HepG2 (cell line): ENCODE data around the gene PLEKHA5. TPM values are rescaled to one million over a fixed set of nuclear protein-coding genes. Genes with fewer than 3 reads are reported as not detected.
A peak's percentile ranks its signal among the peaks of the same experiment; 100 is the strongest.

ENCODE experiments used
- AHR ChIP-seq: IDR thresholded peaks from 2 replicates; pipeline ENCODE4 v1.6.1; 2018; ENCODE audit warnings: missing genetic modification reagents, missing compliant biosample characterization
- NCOA1 ChIP-seq: sonication (generic); formaldehyde crosslinking; IDR thresholded peaks from 2 replicates; pipeline ENCODE4 v1.9.0; 2021; ENCODE audit warnings: missing genetic modification reagents
- SNAI1 ChIP-seq: sonication (generic); formaldehyde crosslinking; IDR thresholded peaks from 2 replicates; pipeline ENCODE4 v1.5.0; 2020; ENCODE audit warnings: mild to moderate bottlenecking, missing genetic modification reagents, borderline replicate concordance
- STAG1 ChIP-seq: sonication (generic); formaldehyde crosslinking; IDR thresholded peaks from 2 replicates; pipeline ENCODE4 v1.4.0; 2020; ENCODE audit warnings: missing genetic modification reagents
- SUZ12 ChIP-seq: fragments of 150-350 bp; IDR thresholded peaks from 2 replicates; pipeline ENCODE4 v1.6.1; 2014; ENCODE audit warnings: low read depth, low read length
- TBL1XR1 ChIP-seq: fragments of 150-350 bp; IDR thresholded peaks from 2 replicates; pipeline ENCODE4 v1.6.1; 2014; ENCODE audit warnings: borderline replicate concordance, low read length; ENCODE audit not compliant: partially characterized antibody
- ZNF572 ChIP-seq: sonication (generic); formaldehyde crosslinking; IDR thresholded peaks from 2 replicates; pipeline ENCODE4 v1.5.1; 2020; ENCODE audit warnings: mild to moderate bottlenecking, missing genetic modification reagents
- ZSCAN29 ChIP-seq: sonication (generic); formaldehyde crosslinking; conservative IDR thresholded peaks from 2 replicates; pipeline ENCODE4 v1.4.0; 2020; ENCODE audit warnings: mild to moderate bottlenecking, missing genetic modification reagents
- polyA plus RNA-seq, 8 experiments: library from polyadenylated mRNA; depleted of rRNA in 3 of 8; stranded (reverse) in 7 of 8; unstranded in 1 of 8; fragments of >200 nt; fragmentation: Illumina TruSeq in 4 of 8; extraction: Trizol in 4 of 8; gene quantifications; 2 replicates each; pipeline versions ENCODE4 v1.2.1 to v1.2.3, GENCODE V29; 2011 to 2016; ENCODE audit warnings: low read depth in 4 of 8, missing spikeins in 1 of 8, mixed read lengths in 1 of 8; ENCODE audit not compliant: insufficient read depth in 1 of 8
- total RNA-seq, 5 experiments: library from RNA; depleted of rRNA; stranded (reverse); fragments of >200 nt; fragmentation: Illumina TruSeq; extraction: Trizol; gene quantifications; 2 replicates each; pipeline ENCODE4 v1.2.3, GENCODE V29; 2016; ENCODE audit warnings: low read depth in 1 of 5
- TF ChIP-seq, protein P1 (sequence below): IDR thresholded peaks from 2 replicates; pipeline ENCODE4 v1.6.1; 2016; ENCODE audit warnings: low read depth, borderline replicate concordance
- TF ChIP-seq, protein P2 (sequence below): sonication (generic); formaldehyde crosslinking; IDR thresholded peaks from 2 replicates; pipeline ENCODE4 v1.8.0; 2022; ENCODE audit warnings: low read depth, missing genetic modification reagents
- TF ChIP-seq, protein P3 (sequence below): sonication (generic); formaldehyde crosslinking; IDR thresholded peaks from 2 replicates; pipeline ENCODE4 v1.5.1; 2020; ENCODE audit warnings: mild to moderate bottlenecking, missing genetic modification reagents, moderate library complexity
- TF ChIP-seq, protein P4 (sequence below): sonication (generic); formaldehyde crosslinking; IDR thresholded peaks from 2 replicates; pipeline ENCODE4 v1.4.0; 2020; ENCODE audit warnings: low read depth, mild to moderate bottlenecking, missing genetic modification reagents
- TF ChIP-seq, protein P5 (sequence below): sonication (generic); formaldehyde crosslinking; conservative IDR thresholded peaks from 2 replicates; pipeline ENCODE4 v1.4.0; 2020; ENCODE audit warnings: missing genetic modification reagents
- TF ChIP-seq, protein P6 (sequence below): sonication (generic); IDR thresholded peaks from 2 replicates; pipeline ENCODE4 v1.6.1; 2016; ENCODE audit warnings: low read depth, borderline replicate concordance
- TF ChIP-seq, protein P7 (sequence below): sonication (generic); formaldehyde crosslinking; IDR thresholded peaks from 2 replicates; pipeline ENCODE4 v1.4.0; 2020; ENCODE audit warnings: missing genetic modification reagents, mild to moderate bottlenecking, borderline replicate concordance

The PLEKHA5 gene
- total and polyA plus RNA-seq, 2 of the 13 experiments (the other 11 are each of a cell fraction or from before 2014, with no cell fraction given), result 4.2 to 15.4 TPM

DNA sequence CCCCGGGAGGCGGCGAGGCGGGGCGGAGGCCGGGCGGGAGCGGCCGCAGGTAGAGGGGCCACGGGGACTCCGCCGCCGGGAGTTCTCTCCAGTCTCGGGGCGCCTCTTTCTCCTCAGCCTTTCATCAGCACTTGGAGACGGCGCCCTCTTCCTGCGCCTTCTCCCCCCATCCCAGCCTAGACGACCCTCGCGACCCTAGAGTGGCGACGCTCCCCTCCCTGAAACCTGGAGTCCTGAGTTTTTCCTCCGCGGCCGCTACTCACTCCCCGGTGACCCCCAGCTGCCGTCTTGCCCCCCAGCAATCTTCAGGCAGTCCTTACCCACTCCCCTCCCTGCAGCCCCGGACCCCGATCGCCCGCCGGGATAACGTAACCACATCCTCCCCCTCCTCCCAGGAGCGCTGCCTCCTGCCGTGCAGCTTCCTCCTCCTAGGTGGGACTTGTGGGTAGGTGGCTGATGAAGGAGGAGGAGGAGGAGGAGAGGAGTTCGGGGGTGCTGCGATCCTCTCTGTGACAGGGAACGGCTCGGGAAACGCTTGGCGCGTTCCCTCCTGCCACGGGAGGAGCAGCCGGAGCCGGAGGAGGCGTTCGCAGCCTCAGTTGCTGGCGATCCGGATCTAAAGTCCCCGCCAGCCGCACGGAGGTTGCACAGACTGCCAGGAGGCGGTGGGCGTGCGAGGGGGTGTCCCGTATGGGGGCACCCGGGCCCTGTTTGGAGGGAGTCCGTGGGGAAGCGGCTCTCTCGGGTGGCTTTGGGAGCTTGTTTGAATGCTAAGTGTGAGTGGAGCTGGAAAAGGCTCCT is 891 bp downstream of the PLEKHA5 start (continued):
- TF ChIP-seq, protein P1, sequence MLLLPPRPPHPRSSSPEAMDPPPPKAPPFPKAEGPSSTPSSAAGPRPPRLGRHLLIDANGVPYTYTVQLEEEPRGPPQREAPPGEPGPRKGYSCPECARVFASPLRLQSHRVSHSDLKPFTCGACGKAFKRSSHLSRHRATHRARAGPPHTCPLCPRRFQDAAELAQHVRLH, result no peak
- TF ChIP-seq, protein P2, sequence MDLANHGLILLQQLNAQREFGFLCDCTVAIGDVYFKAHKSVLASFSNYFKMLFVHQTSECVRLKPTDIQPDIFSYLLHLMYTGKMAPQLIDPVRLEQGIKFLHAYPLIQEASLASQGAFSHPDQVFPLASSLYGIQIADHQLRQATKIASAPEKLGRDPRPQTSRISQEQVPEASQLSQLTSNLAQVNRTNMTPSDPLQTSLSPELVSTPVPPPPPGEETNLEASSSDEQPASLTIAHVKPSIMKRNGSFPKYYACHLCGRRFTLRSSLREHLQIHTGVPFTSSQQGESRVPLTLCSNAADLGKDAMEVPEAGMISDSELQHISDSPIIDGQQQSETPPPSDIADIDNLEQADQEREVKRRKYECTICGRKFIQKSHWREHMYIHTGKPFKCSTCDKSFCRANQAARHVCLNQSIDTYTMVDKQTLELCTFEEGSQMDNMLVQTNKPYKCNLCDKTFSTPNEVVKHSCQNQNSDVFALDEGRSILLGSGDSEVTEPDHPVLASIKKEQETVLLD, result peak; percentile 47; the same call in 1 of the 2 replicates
- TF ChIP-seq NCOA1 (CRISPR knock-in tag), result no peak
- TF ChIP-seq ZNF572 (CRISPR knock-in tag), result no peak
- TF ChIP-seq, protein P3, sequence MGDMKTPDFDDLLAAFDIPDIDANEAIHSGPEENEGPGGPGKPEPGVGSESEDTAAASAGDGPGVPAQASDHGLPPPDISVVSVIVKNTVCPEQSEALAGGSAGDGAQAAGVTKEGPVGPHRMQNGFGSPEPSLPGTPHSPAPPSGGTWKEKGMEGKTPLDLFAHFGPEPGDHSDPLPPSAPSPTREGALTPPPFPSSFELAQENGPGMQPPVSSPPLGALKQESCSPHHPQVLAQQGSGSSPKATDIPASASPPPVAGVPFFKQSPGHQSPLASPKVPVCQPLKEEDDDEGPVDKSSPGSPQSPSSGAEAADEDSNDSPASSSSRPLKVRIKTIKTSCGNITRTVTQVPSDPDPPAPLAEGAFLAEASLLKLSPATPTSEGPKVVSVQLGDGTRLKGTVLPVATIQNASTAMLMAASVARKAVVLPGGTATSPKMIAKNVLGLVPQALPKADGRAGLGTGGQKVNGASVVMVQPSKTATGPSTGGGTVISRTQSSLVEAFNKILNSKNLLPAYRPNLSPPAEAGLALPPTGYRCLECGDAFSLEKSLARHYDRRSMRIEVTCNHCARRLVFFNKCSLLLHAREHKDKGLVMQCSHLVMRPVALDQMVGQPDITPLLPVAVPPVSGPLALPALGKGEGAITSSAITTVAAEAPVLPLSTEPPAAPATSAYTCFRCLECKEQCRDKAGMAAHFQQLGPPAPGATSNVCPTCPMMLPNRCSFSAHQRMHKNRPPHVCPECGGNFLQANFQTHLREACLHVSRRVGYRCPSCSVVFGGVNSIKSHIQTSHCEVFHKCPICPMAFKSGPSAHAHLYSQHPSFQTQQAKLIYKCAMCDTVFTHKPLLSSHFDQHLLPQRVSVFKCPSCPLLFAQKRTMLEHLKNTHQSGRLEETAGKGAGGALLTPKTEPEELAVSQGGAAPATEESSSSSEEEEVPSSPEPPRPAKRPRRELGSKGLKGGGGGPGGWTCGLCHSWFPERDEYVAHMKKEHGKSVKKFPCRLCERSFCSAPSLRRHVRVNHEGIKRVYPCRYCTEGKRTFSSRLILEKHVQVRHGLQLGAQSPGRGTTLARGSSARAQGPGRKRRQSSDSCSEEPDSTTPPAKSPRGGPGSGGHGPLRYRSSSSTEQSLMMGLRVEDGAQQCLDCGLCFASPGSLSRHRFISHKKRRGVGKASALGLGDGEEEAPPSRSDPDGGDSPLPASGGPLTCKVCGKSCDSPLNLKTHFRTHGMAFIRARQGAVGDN, result peak; percentile 69
- TF ChIP-seq ZSCAN29 (CRISPR knock-in tag), result peak; percentile 25; the same call in 1 of the 2 replicates
- TF ChIP-seq, protein P4, sequence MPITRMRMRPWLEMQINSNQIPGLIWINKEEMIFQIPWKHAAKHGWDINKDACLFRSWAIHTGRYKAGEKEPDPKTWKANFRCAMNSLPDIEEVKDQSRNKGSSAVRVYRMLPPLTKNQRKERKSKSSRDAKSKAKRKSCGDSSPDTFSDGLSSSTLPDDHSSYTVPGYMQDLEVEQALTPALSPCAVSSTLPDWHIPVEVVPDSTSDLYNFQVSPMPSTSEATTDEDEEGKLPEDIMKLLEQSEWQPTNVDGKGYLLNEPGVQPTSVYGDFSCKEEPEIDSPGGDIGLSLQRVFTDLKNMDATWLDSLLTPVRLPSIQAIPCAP (CRISPR knock-in tag), result no peak
- TF ChIP-seq, protein P5, sequence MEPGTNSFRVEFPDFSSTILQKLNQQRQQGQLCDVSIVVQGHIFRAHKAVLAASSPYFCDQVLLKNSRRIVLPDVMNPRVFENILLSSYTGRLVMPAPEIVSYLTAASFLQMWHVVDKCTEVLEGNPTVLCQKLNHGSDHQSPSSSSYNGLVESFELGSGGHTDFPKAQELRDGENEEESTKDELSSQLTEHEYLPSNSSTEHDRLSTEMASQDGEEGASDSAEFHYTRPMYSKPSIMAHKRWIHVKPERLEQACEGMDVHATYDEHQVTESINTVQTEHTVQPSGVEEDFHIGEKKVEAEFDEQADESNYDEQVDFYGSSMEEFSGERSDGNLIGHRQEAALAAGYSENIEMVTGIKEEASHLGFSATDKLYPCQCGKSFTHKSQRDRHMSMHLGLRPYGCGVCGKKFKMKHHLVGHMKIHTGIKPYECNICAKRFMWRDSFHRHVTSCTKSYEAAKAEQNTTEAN (CRISPR knock-in tag), result no peak
- TF ChIP-seq, protein P6, sequence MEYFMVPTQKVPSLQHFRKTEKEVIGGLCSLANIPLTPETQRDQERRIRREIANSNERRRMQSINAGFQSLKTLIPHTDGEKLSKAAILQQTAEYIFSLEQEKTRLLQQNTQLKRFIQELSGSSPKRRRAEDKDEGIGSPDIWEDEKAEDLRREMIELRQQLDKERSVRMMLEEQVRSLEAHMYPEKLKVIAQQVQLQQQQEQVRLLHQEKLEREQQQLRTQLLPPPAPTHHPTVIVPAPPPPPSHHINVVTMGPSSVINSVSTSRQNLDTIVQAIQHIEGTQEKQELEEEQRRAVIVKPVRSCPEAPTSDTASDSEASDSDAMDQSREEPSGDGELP, result no peak
- no peak for TF ChIP-seq SNAI1 (CRISPR knock-in tag)
- TF ChIP-seq, protein P7, sequence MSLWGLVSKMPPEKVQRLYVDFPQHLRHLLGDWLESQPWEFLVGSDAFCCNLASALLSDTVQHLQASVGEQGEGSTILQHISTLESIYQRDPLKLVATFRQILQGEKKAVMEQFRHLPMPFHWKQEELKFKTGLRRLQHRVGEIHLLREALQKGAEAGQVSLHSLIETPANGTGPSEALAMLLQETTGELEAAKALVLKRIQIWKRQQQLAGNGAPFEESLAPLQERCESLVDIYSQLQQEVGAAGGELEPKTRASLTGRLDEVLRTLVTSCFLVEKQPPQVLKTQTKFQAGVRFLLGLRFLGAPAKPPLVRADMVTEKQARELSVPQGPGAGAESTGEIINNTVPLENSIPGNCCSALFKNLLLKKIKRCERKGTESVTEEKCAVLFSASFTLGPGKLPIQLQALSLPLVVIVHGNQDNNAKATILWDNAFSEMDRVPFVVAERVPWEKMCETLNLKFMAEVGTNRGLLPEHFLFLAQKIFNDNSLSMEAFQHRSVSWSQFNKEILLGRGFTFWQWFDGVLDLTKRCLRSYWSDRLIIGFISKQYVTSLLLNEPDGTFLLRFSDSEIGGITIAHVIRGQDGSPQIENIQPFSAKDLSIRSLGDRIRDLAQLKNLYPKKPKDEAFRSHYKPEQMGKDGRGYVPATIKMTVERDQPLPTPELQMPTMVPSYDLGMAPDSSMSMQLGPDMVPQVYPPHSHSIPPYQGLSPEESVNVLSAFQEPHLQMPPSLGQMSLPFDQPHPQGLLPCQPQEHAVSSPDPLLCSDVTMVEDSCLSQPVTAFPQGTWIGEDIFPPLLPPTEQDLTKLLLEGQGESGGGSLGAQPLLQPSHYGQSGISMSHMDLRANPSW (CRISPR knock-in tag), result no peak
- TF ChIP-seq TBL1XR1, result no peak
- no peak for TF ChIP-seq SUZ12
- TF ChIP-seq STAG1 (CRISPR knock-in tag), result no peak
- TF ChIP-seq AHR, result no peak
